Karpas-422 (cell line): ENCODE results near the gene HNRNPUL2. TPM values are rescaled to one million over a fixed set of nuclear protein-coding genes. Genes with fewer than 3 reads are reported as not detected.
"Not testable (repeated sequence)": the region's sequence is repeated elsewhere in the genome, so short reads cannot be mapped to it uniquely, and the experiment has no call there.

Experiments
- DNase-seq: peaks from one replicate; pipeline ENCODE4 v3.0.0-alpha.2; 2015
- H2AFZ ChIP-seq: fragments of 200-600 bp; sonication (generic); 2 replicates; pipeline ENCODE4 v1.6.1; 2014; ENCODE audit warnings: antibody characterized with exemption, low read length, mixed read lengths
- H3K27ac ChIP-seq: fragments of 200-600 bp; sonication (generic); 2 replicates; pipeline ENCODE4 v1.5.1; 2014; ENCODE audit warnings: mild to moderate bottlenecking, low read length, moderate library complexity
- H3K27me3 ChIP-seq: fragments of 200-600 bp; sonication (generic); 2 replicates; pipeline ENCODE4 v1.6.1; 2014; ENCODE audit warnings: low read length, mixed read lengths
- H3K36me3 ChIP-seq: fragments of 200-600 bp; sonication (generic); 2 replicates; pipeline ENCODE4 v1.6.1; 2014; ENCODE audit warnings: low read length, mixed read lengths; ENCODE audit not compliant: insufficient read depth
- H3K4me1 ChIP-seq: fragments of 200-600 bp; sonication (generic); 2 replicates; pipeline ENCODE4 v1.6.1; 2014; ENCODE audit warnings: mild to moderate bottlenecking, low read length, mixed read lengths
- H3K4me2 ChIP-seq: fragments of 200-600 bp; sonication (generic); 2 replicates; pipeline ENCODE4 v1.6.1; 2014; ENCODE audit warnings: low read length, low read depth, mild to moderate bottlenecking; ENCODE audit not compliant: poor library complexity, severe bottlenecking
- H3K4me3 ChIP-seq: fragments of 200-600 bp; sonication (generic); 2 replicates; pipeline ENCODE4 v1.5.1; 2014; ENCODE audit warnings: mild to moderate bottlenecking, antibody characterized with exemption, low read length, mixed read lengths
- H3K79me2 ChIP-seq: fragments of 200-600 bp; sonication (generic); 2 replicates; pipeline ENCODE4 v1.6.1; 2014; ENCODE audit warnings: mild to moderate bottlenecking, low read length, mixed read lengths
- H3K9ac ChIP-seq: fragments of 200-600 bp; sonication (generic); 2 replicates; pipeline ENCODE4 v1.6.0; 2014; ENCODE audit warnings: low read length
- H3K9me2 ChIP-seq: fragments of 200-600 bp; sonication (generic), shearing (Covaris generic); replicated peaks from 2 replicates; pipeline ENCODE4 v1.6.0; 2014; ENCODE audit warnings: mild to moderate bottlenecking, low read length, moderate library complexity; ENCODE audit not compliant: insufficient read depth
- H3K9me3 ChIP-seq: fragments of 300-700, 200-600 bp; sonication (generic); 2 replicates; pipeline ENCODE4 v1.6.1; 2014; ENCODE audit warnings: low read length, mixed read lengths
- H4K20me1 ChIP-seq: fragments of 200-600 bp; sonication (generic); 2 replicates; pipeline ENCODE4 v1.6.1; 2014; ENCODE audit warnings: mild to moderate bottlenecking, antibody characterized with exemption, low read length, low read depth; ENCODE audit not compliant: insufficient read depth
- total RNA-seq: library from RNA; depleted of rRNA; stranded (reverse); fragments of >200 nt; shearing (Covaris generic); gene quantifications from 2 replicates; pipeline ENCODE4 v1.2.3, GENCODE V29; 2014; ENCODE audit warnings: low replicate concordance

HNRNPUL2 gene
- total RNA-seq, 1 experiment from 2014 or later: 13.9 TPM

GRCh38 chr11:62732830-62733229 is 5.6 kb upstream of the HNRNPUL2 start:
- no peak overlapping the region for H3K9ac ChIP-seq
- peaks cover 33% of the 10 kb centered on the region for H3K79me2 ChIP-seq
- H3K9me2 ChIP-seq: no peaks in the 10 kb centered on the region
- H3K27ac ChIP-seq: no peak overlapping the region
- H3K4me3 ChIP-seq: no peak overlapping the region
- H4K20me1 ChIP-seq: no peaks in the 10 kb centered on the region
- peaks cover 10% of the 10 kb centered on the region for H3K4me1 ChIP-seq
- no peaks in the 10 kb centered on the region for H3K9me3 ChIP-seq
- H3K27me3 ChIP-seq: no peaks in the 10 kb centered on the region
- H2AFZ ChIP-seq: no peak overlapping the region
- DNase-seq: peak; percentile 75
- H3K36me3 ChIP-seq: peaks cover 15% of the 10 kb centered on the region; the same call in 1 of the 2 replicates
- no peak overlapping the region for H3K4me2 ChIP-seq

- Histone ChIP-seq H3K36me3 (peaks cover 17% of the 10 kb centered on the region), H3K4me3 (peak overlapping the region; percentile 89), H3K9ac (peak overlapping the region; percentile 90), H4K20me1 (peaks cover 15% of the 10 kb centered on the region), H3K4me2 (peak overlapping the region; percentile 89), H3K79me2 (peaks cover 50% of the 10 kb centered on the region), H3K4me1 (peaks cover 16% of the 10 kb centered on the region)
- H3K9me3 ChIP-seq, H3K27ac ChIP-seq, H3K9me2 ChIP-seq, H2AFZ ChIP-seq, DNase-seq, H3K27me3 ChIP-seq: not testable (repeated sequence)
Observed at GRCh38 chr11:62730076-62730475, 2.8 kb upstream of the HNRNPUL2 start.

- no peaks in the 10 kb centered on the region for H3K9me2 ChIP-seq
- peak within 1 kb of the TSS; percentile 94 for H3K27ac ChIP-seq
- H3K9ac ChIP-seq: peak within 1 kb of the TSS; percentile 90
- H3K27me3 ChIP-seq: no peaks in the 10 kb centered on the region
- peaks cover 25% of the 10 kb centered on the region for H4K20me1 ChIP-seq
- H3K4me2 ChIP-seq: peak within 1 kb of the TSS; percentile 89
- DNase-seq: peak; percentile 93
- peaks cover 31% of the 10 kb centered on the region for H3K36me3 ChIP-seq
- peaks cover 27% of the 10 kb centered on the region for H3K4me1 ChIP-seq
- peak within 1 kb of the TSS; percentile 68; the same call in 1 of the 2 replicates for H2AFZ ChIP-seq
- H3K4me3 ChIP-seq: peak within 1 kb of the TSS; percentile 89
- peaks cover 66% of the 10 kb centered on the region for H3K79me2 ChIP-seq
- H3K9me3 ChIP-seq: no peaks in the 10 kb centered on the region
Observed at GRCh38 chr11:62728171-62728988, 1.1 kb upstream of the HNRNPUL2 start, which contains the start of gene TTC9C. Gene TTC9C, plus strand, starts transcription at chr11:62728486. Its CDS starts 363 bp downstream, at chr11:62728849.

GRCh38 chr11:62727872-62728170 is 564 bp upstream of the HNRNPUL2 start:
- Histone ChIP-seq H3K27ac (peak overlapping the region; percentile 94), H3K4me3 (peak overlapping the region; percentile 89), H3K9ac (peak overlapping the region; percentile 90), H4K20me1 (peaks cover 25% of the 10 kb centered on the region), H3K9me3 (no peaks in the 10 kb centered on the region), H3K27me3 (no peaks in the 10 kb centered on the region), H3K9me2 (no peaks in the 10 kb centered on the region), H3K36me3 (peaks cover 30% of the 10 kb centered on the region), H2AFZ (peak overlapping the region; percentile 68; the same call in 1 of the 2 replicates), H3K4me1 (peaks cover 27% of the 10 kb centered on the region), H3K4me2 (peak overlapping the region; percentile 89), H3K79me2 (peaks cover 67% of the 10 kb centered on the region)
- peak; percentile 99 for DNase-seq

- peaks cover 25% of the 10 kb centered on the region for H4K20me1 ChIP-seq
- peak overlapping the region; percentile 90 for H3K9ac ChIP-seq
- peaks cover 40% of the 10 kb centered on the region for H3K36me3 ChIP-seq
- H3K27me3 ChIP-seq: no peaks in the 10 kb centered on the region
- H3K79me2 ChIP-seq: peaks cover 77% of the 10 kb centered on the region
- peak overlapping the region; percentile 89 for H3K4me2 ChIP-seq
- no peak for DNase-seq
- peak overlapping the region; percentile 89 for H3K4me3 ChIP-seq
- H3K9me3 ChIP-seq: no peaks in the 10 kb centered on the region
- no peak overlapping the region for H2AFZ ChIP-seq
- peaks cover 27% of the 10 kb centered on the region for H3K4me1 ChIP-seq
- H3K9me2 ChIP-seq: no peaks in the 10 kb centered on the region
- peak overlapping the region; percentile 94 for H3K27ac ChIP-seq
Observed at GRCh38 chr11:62726915-62727164, 417 bp downstream of the HNRNPUL2 start.

- Histone ChIP-seq H4K20me1 (peaks cover 25% of the 10 kb centered on the region), H3K4me1 (peaks cover 27% of the 10 kb centered on the region), H3K27ac (peak overlapping the region; percentile 94), H2AFZ (no peak overlapping the region), H3K27me3 (no peaks in the 10 kb centered on the region), H3K4me2 (peak overlapping the region; percentile 89), H3K36me3 (peaks cover 45% of the 10 kb centered on the region), H3K4me3 (peak overlapping the region; percentile 89), H3K9me3 (no peaks in the 10 kb centered on the region), H3K9me2 (no peaks in the 10 kb centered on the region), H3K79me2 (peaks cover 79% of the 10 kb centered on the region), H3K9ac (peak overlapping the region; percentile 90)
- DNase-seq: no peak
Observed at GRCh38 chr11:62726156-62726914, 922 bp downstream of the HNRNPUL2 start.

- peaks cover 27% of the 10 kb centered on the region for H3K4me1 ChIP-seq
- no peaks in the 10 kb centered on the region for H3K9me2 ChIP-seq
- no peak overlapping the region for H2AFZ ChIP-seq
- peaks cover 51% of the 10 kb centered on the region for H3K36me3 ChIP-seq
- peaks cover 80% of the 10 kb centered on the region for H3K79me2 ChIP-seq
- peak overlapping the region; percentile 89 for H3K4me3 ChIP-seq
- peak overlapping the region; percentile 94 for H3K27ac ChIP-seq
- no peak for DNase-seq
- H3K9ac ChIP-seq: peak overlapping the region; percentile 90
- no peaks in the 10 kb centered on the region for H3K9me3 ChIP-seq
- peak overlapping the region; percentile 89 for H3K4me2 ChIP-seq
- no peaks in the 10 kb centered on the region for H3K27me3 ChIP-seq
- H4K20me1 ChIP-seq: peaks cover 25% of the 10 kb centered on the region
Observed at GRCh38 chr11:62725646-62726045, 1.6 kb downstream of the HNRNPUL2 start.

- Histone ChIP-seq H3K4me1 (peaks cover 17% of the 10 kb centered on the region), H3K4me2 (peak overlapping the region; percentile 89), H3K4me3 (peak overlapping the region; percentile 89; the same call in 1 of the 2 replicates), H3K27me3 (no peaks in the 10 kb centered on the region), H2AFZ (no peak overlapping the region), H4K20me1 (peaks cover 25% of the 10 kb centered on the region), H3K9me3 (no peaks in the 10 kb centered on the region), H3K27ac (0 out of 2 replicates have a peak overlapping the region, but pooled peaks have one; percentile 94), H3K36me3 (peaks cover 62% of the 10 kb centered on the region), H3K9me2 (no peaks in the 10 kb centered on the region), H3K9ac (peak overlapping the region; percentile 16; the same call in 1 of the 2 replicates), H3K79me2 (peaks cover 78% of the 10 kb centered on the region)
- DNase-seq: no peak
Observed at GRCh38 chr11:62724171-62724570, 3.1 kb downstream of the HNRNPUL2 start.
